Esophagus (tissue), 2 donors: ENCODE measurements around the gene NEURL3. TPM values are rescaled to one million over a fixed set of nuclear protein-coding genes. Genes with fewer than 3 reads are reported as not detected.

Experiments used
- H3K27ac ChIP-seq, 2 donors: one replicate each; pipeline ENCODE4 v1.5.1; 2013; ENCODE audit warnings: low read depth in 2 of 2, mild to moderate bottlenecking in 2 of 2, inconsistent platforms in 1 of 2, low read length in 1 of 2, moderate library complexity in 1 of 2
- H3K27me3 ChIP-seq, 2 donors: one replicate each; pipeline ENCODE4 v1.6.1; 2013; ENCODE audit warnings: low read length in 2 of 2, control low read depth in 1 of 2, mild to moderate bottlenecking in 1 of 2; ENCODE audit not compliant: insufficient read depth in 2 of 2, control insufficient read depth in 1 of 2
- H3K36me3 ChIP-seq, 2 donors: one replicate each; pipeline ENCODE4 v1.6.1; 2013; ENCODE audit warnings: low read length in 1 of 2; ENCODE audit not compliant: control insufficient read depth in 2 of 2, insufficient read depth in 2 of 2
- H3K4me1 ChIP-seq, 2 donors: one replicate each; pipeline ENCODE4 v1.6.1; 2013; ENCODE audit warnings: low read length in 1 of 2; ENCODE audit not compliant: control insufficient read depth in 2 of 2, insufficient read depth in 2 of 2
- H3K4me3 ChIP-seq, 2 donors: one replicate each; pipeline ENCODE4 v1.5.1; 2013; ENCODE audit warnings: low read length in 2 of 2, mild to moderate bottlenecking in 2 of 2, low read depth in 1 of 2, moderate library complexity in 1 of 2
- H3K9me3 ChIP-seq, 2 donors: one replicate each; pipeline ENCODE4 v1.6.1; 2013; ENCODE audit warnings: mild to moderate bottlenecking in 2 of 2, low read depth in 1 of 2, low read length in 1 of 2, moderate library complexity in 1 of 2; ENCODE audit not compliant: control insufficient read depth in 2 of 2, insufficient read depth in 1 of 2
- WGBS, 2 donors: extraction: QIAGEN DNeasy Blood & Tissue Kit; methylation state at CpG; one replicate each; pipeline ENCODE4 v1.1.7; 2013; 5-methylcytosine and 5-hydroxymethylcytosine counted together
- polyA plus RNA-seq, 2 donors: library from polyadenylated mRNA; stranded (reverse); fragments of 200-250 nt; gene quantifications; one replicate each; pipeline ENCODE4 v1.2.3, GENCODE V29; 2013
- donor health status: healthy with polysubstance abuse.
- donor health status: Bipolar disorder and iron deficiency.

NEURL3 gene
- polyA plus RNA-seq, 2 donors: 0.06 TPM; not detected in 1

DNA sequence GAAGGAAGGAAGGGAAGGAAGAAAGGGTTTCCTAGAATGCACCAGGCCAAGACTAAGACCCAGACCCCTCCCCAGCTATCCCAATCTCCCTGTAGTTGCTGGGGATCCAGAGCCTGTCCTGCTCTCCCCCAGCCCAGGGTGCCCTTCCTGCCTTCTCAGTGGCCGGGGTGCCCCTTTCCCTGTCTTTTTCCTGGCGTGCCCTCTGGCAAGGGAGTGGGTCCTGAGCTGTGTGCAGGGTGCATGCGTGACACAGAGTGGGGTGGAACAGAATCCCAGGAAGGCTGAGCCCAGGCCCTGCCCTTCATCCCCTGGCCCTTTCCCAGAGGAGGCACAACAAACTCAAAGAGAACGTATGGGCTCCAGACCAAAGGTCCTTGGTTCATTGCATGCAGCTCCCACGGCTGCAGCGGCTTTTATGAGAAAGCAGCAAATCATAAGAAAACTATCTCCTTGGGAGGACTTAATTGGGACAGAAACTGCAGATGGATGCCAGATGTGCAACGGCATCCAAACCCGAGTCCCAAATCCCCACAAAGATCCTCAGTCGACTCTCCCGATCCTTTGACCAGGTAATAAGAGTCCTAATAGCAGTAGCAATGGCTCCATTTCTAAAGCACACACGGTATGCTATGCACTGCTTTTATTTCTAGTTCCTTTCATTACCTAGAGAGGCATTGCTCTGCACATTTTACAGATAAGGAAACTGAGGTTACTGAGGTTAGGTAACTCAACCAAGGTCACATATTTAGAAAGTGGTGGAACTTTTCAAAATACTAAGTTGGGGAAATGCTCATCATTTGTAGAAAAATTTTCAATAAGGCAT is 18.7 kb upstream of the NEURL3 start:
- Histone ChIP-seq H3K4me3 (no peak overlapping the region), H3K27ac (peak overlapping the region in 1 of 2 donors; percentile 15), H3K4me1 (peaks cover 2 to 3% of the 10 kb centered on the region in 2 donors), H3K27me3 (no peaks in the 10 kb centered on the region), H3K36me3 (no peaks in the 10 kb centered on the region), H3K9me3 (peaks cover 0 to 3% of the 10 kb centered on the region in 2 donors)
- WGBS, 2 donors: 51% methylated on average over 11 of the region's 11 CpGs

DNA sequence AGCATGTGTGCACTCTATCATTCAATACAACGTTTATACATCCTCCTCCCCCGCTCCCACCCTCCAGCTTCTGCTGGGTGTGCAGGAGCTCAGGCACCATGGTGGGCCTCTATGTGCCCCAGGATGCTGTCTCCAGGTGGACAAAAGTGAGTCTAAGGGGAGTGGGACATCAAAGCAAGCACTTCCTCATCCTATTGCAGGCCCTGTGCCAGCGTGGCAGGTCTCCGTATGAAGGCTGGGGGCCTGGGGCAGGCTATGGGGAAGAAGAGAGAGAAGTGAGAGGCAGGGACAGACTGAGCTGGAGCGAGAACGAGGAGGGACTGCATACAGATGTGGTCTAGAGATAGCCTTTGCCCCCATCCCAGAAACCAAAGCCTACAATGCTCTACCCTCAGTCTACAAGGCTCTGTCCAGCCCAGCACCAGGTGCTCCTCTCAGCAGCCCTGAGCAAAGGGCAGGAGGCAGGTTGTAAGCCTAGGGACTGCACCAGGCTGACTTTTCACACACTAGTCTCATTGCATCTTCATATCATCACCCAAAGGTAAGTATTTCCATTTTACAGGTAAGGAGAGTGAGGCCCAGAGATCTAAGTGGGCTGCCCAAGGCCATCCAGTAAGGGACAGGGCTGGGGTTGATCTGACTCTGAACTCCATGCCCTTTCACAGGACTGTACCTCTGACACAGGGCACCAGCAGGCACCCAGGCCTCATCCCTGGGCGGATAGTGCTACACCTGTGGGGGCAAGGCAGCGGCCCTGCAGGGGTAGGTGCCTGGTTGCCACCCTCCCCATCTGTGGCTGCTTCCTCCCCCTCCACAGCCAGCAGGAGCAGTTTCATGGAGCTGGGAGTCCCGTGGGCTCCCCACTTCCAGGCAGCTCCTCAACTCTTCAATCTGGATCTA is 17.4 kb upstream of the NEURL3 start:
- H3K4me1 ChIP-seq: peaks cover 2 to 3% of the 10 kb centered on the region in 2 donors
- 76 to 82% methylated on average over 9 of the region's 9 CpGs for WGBS, 2 donors
- no peaks in the 10 kb centered on the region for H3K36me3 ChIP-seq
- H3K4me3 ChIP-seq: no peak overlapping the region
- no peak overlapping the region for H3K27ac ChIP-seq
- no peaks in the 10 kb centered on the region for H3K27me3 ChIP-seq
- H3K9me3 ChIP-seq: peaks cover 0 to 3% of the 10 kb centered on the region in 2 donors

DNA sequence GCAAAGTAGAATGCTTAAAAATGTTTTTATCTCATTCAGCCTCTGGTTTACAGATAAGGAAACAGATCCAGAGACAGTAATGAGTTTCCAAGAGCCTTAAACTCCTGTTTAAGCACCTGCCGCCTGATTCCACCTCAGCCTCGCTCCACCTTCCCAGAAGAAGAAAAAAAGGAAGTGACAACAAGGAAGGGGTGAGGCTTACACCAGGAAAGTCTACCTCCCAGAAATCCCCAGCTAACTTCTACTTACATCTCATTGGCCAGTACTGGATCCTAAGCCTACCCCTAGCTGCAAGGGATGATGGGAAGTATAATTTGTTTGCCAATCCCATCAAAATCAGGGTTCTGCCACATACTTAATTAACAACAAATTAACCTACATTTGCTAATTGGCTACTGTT is 16.1 kb upstream of the NEURL3 start:
- no peaks in the 10 kb centered on the region for H3K27me3 ChIP-seq
- H3K4me1 ChIP-seq: peaks cover 2 to 3% of the 10 kb centered on the region in 2 donors
- H3K4me3 ChIP-seq: no peak overlapping the region
- WGBS, 2 donors: 73 to 84% methylated on average over 2 of the region's 2 CpGs
- peaks cover 0 to 3% of the 10 kb centered on the region in 2 donors for H3K9me3 ChIP-seq
- H3K27ac ChIP-seq: no peak overlapping the region
- H3K36me3 ChIP-seq: no peaks in the 10 kb centered on the region

DNA sequence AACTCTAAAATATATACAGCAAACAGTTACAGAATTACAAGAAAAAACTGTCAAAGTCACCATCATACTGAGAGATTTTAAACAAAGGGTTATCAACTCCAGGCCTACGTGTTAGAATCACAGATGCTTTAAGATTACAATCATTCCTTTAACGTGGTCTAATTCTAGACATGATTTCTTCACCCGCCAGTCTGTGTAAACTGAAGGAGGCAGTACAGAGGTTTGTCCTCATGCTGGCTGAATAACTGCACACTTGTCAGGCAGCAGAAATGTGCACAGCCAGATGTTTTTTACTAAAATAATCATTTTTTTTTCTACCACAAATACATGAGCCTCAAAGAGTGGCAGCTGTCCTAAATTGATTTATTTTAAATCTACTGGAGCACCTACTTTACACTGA is 15.5 kb upstream of the NEURL3 start:
- peaks cover 0 to 3% of the 10 kb centered on the region in 2 donors for H3K9me3 ChIP-seq
- no peak overlapping the region for H3K27ac ChIP-seq
- peaks cover 2 to 3% of the 10 kb centered on the region in 2 donors for H3K4me1 ChIP-seq
- H3K27me3 ChIP-seq: no peaks in the 10 kb centered on the region
- no peak overlapping the region for H3K4me3 ChIP-seq
- WGBS, 2 donors: 64 to 70% methylated on average over 3 of the region's 3 CpGs
- no peaks in the 10 kb centered on the region for H3K36me3 ChIP-seq

DNA sequence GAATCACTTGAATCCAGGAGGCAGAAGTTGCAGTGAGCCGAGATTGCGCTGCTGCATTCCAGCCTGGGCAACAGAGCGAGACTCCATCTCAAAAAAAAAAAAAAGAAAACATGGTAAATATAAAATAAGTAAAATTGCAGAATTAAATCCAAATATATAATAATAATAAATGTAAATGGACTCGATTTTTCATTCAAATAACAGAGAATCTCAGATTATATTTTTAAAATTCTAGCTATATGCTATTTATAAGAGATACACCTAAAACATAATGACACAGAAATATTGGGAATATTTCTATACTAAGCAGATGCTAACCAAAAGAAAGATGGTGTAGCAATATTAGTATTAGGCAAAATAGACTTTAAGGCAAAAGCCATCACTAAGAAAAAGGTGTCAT is 15.1 kb upstream of the NEURL3 start:
- H3K36me3 ChIP-seq: no peaks in the 10 kb centered on the region
- no peaks in the 10 kb centered on the region for H3K27me3 ChIP-seq
- peaks cover 2 to 3% of the 10 kb centered on the region in 2 donors for H3K4me1 ChIP-seq
- peaks cover 0 to 3% of the 10 kb centered on the region in 2 donors for H3K9me3 ChIP-seq
- no peak overlapping the region for H3K4me3 ChIP-seq
- WGBS, 2 donors: 87% methylated on average over 4 of the region's 4 CpGs
- H3K27ac ChIP-seq: no peak overlapping the region

DNA sequence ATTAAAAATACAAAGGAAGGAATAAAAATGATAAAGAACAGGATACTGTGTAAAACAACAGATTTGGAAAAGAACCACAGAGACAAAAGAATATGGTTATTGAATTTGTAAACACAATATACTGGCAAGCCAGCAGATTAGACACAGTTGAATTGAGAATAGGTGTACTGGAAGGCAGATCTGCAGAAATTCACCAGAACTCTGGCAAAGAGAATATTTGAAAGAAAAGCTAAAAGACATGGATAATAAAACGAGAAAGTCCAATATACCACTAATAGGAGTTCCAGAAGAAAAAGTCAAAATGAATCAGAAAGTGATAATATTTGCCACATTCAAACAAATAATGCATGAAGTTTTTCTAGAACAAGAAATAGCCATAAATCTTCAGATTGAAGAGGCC is 11.9 kb upstream of the NEURL3 start:
- Histone ChIP-seq H3K27ac (no peak overlapping the region), H3K4me3 (no peak overlapping the region), H3K27me3 (no peaks in the 10 kb centered on the region), H3K36me3 (no peaks in the 10 kb centered on the region), H3K9me3 (no peaks in the 10 kb centered on the region), H3K4me1 (no peaks in the 10 kb centered on the region)
- WGBS, 2 donors: 73 to 89% methylated on average over 1 of the region's 1 CpG

DNA sequence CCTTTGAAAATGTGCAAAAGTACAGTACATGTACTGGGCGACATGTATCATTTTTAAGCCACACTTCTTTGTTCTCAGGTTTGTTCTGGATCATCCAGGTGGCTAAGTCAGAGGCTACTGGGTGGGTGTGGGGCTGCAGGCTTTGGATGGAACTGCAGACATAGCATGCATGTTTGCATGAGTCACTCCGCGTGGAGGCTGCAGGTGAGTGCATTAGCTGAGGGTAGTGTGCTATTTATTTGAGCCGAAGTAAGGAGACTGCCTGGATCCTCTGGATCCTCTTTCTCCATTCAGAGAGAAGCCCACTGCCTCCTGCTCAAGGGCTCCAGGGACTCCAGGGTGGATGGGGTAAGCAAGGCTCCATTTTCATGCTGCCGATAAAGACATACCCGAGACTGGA is 9.4 kb upstream of the NEURL3 start:
- H3K4me1 ChIP-seq: peaks cover 0 to 2% of the 10 kb centered on the region in 2 donors
- no peak overlapping the region for H3K27ac ChIP-seq
- 78 to 81% methylated on average over 6 of the region's 6 CpGs for WGBS, 2 donors
- peaks cover 0 to 2% of the 10 kb centered on the region in 2 donors for H3K36me3 ChIP-seq
- H3K27me3 ChIP-seq: no peaks in the 10 kb centered on the region
- no peak overlapping the region for H3K4me3 ChIP-seq
- H3K9me3 ChIP-seq: no peaks in the 10 kb centered on the region

DNA sequence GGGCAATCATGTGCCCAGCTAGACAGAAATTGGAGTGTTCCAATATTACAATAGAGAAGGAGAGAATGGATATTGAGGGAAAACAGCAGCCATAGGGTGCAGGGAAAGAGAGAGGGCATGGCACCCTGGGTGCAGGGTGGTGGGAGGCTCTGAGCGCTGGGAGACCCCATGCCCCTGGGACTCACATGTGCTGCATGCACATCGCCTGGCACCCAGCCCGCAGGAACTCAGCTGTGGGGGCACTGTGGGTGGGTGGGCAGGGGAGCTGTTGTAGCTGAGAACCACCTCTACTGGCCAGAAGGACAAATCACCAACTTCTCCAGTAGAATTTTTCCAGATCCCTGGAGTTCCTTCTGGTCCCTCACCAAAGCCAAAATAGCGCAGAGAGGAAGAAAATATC is 7.2 kb upstream of the NEURL3 start:
- Histone ChIP-seq H3K4me1 (peaks cover 2 to 11% of the 10 kb centered on the region in 2 donors), H3K36me3 (peaks cover 0 to 2% of the 10 kb centered on the region in 2 donors), H3K9me3 (no peaks in the 10 kb centered on the region), H3K27me3 (no peaks in the 10 kb centered on the region), H3K27ac (no peak overlapping the region), H3K4me3 (no peak overlapping the region)
- WGBS, 2 donors: 93 to 97% methylated on average over 4 of the region's 4 CpGs

DNA sequence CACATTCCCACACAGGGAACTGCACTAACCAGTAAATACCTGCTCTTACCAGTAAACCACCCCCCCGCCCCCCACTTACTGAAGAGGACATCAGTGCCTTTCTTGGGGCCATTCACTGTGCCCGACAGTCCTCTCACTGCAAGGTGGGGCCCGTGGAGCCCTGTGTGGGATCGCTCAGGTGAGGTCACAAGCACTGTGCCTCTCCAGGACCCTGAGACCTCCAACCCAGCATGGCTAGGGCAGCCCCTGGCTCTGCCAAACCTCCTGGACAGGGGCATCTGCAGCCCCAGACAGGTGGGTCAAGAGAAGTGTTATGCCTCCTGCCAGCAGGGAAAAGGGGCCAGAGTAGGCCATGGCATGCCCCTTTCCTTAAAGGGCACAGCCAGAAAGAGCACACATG is 6.7 kb upstream of the NEURL3 start:
- Histone ChIP-seq H3K36me3 (peaks cover 0 to 2% of the 10 kb centered on the region in 2 donors), H3K27ac (no peak overlapping the region), H3K9me3 (no peaks in the 10 kb centered on the region), H3K4me3 (no peak overlapping the region), H3K27me3 (no peaks in the 10 kb centered on the region), H3K4me1 (peaks cover 2 to 11% of the 10 kb centered on the region in 2 donors)
- 75 to 83% methylated on average over 4 of the region's 4 CpGs for WGBS, 2 donors
